ENCODE measurements around the gene CASKIN2.
A peak's percentile ranks its signal among the peaks of the same experiment; 100 is the strongest.

CASKIN2 gene, protein sequence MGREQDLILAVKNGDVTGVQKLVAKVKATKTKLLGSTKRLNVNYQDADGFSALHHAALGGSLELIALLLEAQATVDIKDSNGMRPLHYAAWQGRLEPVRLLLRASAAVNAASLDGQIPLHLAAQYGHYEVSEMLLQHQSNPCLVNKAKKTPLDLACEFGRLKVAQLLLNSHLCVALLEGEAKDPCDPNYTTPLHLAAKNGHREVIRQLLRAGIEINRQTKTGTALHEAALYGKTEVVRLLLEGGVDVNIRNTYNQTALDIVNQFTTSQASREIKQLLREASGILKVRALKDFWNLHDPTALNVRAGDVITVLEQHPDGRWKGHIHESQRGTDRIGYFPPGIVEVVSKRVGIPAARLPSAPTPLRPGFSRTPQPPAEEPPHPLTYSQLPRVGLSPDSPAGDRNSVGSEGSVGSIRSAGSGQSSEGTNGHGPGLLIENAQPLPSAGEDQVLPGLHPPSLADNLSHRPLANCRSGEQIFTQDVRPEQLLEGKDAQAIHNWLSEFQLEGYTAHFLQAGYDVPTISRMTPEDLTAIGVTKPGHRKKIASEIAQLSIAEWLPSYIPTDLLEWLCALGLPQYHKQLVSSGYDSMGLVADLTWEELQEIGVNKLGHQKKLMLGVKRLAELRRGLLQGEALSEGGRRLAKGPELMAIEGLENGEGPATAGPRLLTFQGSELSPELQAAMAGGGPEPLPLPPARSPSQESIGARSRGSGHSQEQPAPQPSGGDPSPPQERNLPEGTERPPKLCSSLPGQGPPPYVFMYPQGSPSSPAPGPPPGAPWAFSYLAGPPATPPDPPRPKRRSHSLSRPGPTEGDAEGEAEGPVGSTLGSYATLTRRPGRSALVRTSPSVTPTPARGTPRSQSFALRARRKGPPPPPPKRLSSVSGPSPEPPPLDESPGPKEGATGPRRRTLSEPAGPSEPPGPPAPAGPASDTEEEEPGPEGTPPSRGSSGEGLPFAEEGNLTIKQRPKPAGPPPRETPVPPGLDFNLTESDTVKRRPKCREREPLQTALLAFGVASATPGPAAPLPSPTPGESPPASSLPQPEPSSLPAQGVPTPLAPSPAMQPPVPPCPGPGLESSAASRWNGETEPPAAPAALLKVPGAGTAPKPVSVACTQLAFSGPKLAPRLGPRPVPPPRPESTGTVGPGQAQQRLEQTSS (N-terminal part only)

DNA sequence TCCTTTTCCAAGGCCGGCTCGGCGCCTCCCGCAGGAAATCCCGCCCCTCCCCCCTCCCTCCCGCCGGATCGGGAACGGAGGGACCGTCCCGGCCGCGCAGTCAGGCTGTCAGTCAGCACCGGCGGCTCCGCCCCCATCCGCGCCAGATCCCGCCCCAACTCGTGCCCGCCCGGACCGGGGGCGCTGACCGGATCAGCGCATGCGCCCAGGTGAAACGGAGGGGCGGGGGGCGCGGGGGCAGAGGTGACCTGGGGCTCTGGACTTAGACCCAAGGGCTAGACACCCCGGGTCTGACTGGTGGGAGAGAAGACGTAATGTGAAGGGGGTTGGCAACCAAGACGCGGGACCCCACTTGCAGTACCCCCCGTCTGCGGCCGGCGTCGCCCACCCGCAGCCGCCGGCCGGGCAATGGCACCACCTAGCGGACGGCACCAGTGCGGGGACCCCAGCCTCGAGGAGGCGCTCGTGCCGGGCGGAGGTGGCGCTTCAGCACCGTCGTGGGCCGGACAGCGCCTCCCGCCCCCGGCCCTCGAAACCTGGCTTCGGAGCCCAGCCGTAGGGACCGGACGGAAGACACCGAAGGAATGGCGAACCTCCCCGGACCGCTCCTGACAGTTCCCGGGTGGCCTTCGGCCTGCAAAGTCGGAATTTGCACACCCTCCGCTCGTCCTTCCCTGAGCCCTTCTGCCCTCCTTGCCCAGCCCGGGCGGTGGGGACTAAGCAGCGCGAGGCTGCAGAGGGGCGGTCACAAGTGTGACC is at the start of gene CASKIN2:
Gene CASKIN2 (minus strand): TSS at position 42 of the 759 bp plus-strand sequence. CDS start 1,733 bp downstream, outside the sequence.
- DNase-seq, result peak; percentile 68

DNA sequence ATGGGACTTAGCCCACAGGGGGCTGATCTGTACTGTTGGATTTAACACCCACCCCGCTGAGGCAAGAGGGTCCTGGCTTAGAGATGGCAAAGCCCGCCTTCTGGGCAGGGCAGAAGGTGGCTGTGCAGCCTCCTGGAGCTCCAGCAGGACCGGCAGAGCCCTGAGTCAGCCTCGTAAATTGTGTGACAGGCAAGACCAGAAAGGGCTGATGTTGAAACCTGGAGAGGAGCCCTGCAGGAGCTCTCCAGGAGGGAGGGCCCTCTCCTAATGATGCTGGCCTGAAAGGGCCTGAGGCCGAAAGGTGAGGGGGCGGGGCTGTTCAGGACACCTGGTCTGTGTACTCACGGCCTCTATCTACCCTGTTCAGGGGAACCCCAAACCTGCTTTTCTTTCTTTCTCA is 49.7 kb upstream of the CASKIN2 start:
- no peak for DNase-seq

DNA sequence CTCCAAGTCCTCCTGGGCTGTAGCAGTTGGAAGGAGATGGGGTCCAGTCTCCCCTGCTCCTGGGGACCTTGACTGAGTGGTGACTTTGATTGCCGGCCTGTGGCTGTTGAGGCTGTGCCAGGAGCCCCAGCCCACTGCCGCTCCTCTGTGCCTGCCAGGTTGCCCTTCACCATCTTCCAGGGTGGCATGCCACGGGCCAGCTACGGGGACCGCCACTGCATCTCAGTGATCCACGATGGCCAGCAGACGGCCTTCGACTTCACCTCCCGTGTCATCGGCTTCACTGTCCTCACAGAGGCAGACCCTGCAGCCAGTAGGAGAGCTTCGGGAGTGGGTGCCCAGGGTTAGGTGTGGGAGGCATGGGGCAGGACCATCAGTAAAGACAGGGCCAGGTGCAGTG is 48.9 kb upstream of the CASKIN2 start:
- DNase-seq, result no peak

DNA sequence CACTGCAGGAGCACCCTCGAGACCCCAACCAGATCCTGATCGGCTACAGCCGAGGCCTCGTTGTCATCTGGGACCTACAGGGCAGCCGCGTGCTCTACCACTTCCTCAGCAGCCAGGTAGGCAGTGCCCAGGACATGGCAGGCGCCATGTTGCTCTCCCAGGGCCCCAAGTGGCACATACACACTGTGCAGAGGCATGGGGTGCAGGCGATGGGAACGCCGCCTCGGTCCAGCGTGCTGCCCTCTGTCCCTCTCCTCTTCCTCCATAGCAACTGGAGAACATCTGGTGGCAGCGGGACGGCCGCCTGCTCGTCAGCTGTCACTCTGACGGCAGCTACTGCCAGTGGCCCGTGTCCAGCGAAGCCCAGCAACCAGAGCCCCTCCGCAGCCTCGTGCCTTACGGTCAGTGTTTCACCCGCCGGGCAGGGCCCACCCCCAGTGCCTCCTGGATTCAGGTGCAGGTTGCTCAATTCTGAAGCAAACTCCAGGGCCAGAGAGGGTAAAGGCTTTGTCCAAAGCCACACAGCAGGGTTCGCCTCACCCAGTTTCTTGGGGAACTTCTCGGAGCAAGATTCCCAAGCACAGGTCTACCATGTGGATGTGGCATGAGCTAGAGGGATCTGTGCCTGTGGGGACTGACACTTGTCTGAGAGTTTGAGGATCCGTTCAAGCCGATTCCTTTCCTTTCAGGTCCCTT is 47.9 kb upstream of the CASKIN2 start:
- no peak for DNase-seq

DNA sequence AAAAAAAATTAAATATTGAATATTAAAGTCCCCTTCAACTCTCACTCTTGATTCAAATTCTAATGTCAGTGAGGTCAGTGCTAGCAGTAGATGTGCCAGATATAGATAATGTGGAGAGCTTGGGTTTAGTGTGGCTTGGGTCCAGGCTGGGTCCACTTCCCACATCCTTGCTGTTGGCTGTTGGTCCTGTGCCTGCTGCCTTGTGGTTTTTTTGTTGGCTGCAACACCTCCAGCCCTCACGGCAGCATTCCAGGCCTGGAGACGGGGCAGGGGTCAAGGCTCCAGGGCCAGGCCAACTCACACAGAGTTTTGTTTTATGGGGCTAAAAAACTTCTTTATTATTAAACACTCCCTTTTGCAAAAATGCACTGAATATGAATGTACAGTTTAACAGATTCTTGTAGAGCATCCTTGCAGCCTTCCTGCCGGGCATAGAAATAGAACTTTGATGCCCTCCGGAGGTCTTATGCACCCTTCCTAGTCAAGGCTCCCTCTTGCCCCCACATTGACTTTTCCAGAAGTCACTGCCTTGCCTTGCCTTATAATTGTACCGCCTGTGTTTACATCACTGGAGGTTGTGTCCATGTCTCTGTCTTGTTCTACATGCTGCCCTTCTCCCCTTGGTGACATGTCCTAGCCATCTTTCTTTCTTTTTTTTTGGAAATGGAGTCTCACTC is 46.7 kb upstream of the CASKIN2 start:
- no peak for DNase-seq

DNA sequence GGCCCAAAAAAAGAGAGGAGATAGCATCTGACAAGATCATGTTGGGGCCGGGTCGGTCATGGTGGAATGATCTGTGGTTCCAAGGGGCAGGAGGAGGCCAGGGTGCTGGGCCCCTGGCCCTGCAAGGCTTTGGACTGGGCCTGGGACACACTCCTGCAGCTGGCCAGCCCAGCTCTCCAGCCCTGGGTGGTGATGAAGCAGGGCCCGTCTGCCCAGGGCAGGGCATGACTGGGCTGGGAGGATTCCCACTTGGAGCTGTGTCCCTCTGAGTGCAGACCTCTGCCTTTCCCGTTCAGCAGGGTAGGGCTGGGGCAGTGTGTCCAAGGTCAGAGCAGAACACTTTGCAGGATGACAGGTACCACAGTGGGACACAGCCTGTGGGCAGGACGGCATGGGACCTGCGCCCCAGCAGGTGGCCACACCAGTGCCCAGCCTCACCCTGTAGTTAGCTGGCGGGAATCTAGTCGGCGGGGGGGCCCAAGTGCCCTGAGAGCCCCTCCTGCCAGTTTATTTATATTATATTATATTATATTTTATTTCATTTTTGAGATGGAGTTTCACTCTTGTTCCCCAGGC is 44.7 kb upstream of the CASKIN2 start:
- no peak for DNase-seq

DNA sequence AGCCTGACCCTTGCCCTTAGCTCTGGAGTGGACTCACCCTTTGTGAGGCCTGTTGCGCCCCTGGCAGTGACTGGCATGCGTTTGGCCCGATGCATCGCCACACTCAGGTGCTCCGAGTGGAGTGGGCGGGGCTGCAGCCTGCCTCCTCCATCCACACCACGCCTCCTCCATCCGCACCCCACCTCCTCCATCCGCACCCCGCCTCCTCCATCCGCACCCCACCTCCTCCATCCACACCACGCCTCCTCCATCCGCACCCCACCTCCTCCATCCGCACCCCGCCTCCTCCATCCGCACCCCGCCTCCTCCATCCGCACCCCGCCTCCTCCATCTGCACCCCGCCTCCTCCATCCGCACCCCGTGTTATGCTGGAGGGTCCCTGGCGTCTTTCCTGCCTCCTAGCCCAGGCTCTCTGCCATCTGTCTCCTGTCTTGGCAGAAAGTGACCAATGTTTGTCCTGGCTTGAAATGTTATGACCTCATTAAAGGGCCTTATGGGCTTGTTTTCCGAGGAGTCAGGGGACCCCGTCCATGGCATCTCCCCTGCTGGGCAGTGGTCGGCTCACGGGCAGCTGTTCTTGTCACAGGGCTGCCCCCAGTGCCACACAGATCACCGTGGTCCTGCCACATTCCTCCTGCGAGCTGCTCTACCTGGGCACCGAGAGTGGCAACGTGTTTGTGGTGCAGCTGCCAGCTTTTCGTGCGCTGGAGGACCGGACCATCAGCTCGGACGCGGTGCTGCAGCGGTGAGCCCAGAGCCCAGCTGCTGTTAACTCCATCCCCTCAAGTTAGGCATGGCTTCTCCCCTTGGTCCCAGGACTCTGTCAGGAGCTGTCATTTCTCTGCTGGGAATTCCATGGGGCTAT is 43.6 kb upstream of the CASKIN2 start:
- DNase-seq, result no peak

DNA sequence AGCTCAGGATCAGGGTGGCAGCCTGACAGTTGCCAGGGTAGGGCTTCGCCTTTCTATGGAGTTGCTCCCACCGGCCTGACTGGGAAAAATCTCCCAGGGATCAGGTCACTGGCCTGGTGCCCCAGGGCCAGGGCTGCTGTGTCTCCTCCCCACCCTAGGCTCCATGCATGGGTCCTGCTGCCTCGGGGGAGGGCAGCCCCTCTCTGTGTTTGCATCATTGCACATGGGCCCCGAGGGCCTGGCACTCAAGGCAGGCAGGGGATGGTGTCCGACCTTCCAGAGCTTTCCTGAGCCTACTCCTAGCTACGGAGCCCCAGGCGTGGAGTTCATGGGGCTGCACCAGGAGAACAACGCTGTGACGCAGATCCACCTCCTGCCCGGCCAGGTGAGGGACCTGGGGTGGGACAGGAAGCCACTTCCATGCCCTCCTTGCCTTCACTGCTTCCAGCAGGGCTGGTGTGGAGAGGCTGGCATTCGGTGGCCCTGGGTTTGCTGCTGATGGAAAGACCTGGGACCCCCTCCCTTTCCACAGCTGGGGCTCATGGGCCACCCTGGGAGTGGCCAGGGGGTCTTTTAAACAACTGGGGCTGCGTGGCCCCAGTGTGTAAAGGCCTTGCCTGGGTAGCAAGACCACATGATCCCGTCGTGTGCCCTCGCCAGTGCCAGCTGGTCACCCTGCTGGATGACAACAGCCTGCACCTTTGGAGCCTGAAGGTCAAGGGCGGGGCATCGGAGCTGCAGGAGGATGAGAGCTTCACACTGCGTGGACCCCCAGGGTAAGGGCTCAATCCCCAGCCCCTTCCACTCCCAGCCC is 42.7 kb upstream of the CASKIN2 start:
- DNase-seq, result no peak

DNA sequence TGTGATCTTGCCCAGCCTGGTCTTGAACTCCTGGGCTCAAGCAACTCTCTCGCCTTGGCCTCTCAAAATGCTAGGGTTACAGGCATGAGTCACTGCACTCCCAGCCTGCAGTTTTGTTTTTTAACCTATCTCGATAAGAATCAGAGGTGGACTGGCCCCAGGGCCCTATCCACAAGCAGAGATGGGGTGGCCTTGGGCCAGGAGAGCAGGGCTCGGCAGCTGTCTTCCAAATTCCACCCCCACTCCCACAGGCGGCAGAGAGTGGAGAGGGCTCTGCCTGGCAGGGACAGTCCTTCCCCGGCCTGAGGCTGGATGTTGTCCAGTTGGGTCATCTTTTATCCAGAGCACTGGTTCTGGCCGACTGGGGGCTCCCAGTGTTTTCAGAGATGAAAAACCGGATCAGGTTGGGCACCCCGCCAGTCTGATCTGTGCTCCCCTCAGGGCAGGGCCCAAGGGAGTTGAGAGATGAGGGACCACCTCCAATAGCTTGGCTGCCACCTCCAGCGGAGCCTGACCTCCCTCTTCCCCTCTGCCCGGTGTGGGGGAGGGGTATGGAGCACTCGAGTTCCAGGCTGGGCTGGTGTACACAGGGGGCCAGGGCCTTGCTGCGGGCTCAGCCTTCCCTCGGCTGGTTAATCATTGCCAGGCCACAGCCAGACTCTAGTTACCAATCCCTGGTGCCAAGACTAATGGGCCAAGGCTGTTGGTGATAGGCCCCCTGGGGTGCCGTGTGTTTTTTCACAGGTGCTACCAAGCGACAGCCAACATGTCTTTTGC is 41.9 kb upstream of the CASKIN2 start:
- DNase-seq, result no peak

DNA sequence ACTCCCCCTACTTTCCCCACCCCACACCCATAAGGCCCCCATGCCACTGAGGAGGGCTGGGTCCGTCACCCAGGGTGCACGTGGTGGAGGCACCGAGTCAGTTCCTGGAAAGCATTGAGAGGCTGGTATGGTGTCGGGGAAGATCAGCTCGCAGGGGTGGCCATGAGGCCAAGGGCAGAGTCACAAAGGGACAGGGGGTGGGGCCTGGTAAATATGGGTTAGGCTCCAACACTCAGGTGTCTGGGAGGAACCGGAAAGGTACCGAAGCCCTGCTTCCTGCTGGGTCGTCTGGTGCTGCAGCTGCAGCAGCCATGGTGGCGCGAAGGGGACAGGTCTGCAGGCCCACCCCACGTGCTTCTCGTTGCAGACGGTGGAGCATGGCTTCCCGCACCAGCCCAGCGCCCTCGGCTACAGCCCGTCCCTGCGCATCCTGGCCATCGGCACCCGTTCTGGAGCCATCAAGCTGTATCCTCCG is 40.4 kb upstream of the CASKIN2 start:
- DNase-seq, result no peak

DNA sequence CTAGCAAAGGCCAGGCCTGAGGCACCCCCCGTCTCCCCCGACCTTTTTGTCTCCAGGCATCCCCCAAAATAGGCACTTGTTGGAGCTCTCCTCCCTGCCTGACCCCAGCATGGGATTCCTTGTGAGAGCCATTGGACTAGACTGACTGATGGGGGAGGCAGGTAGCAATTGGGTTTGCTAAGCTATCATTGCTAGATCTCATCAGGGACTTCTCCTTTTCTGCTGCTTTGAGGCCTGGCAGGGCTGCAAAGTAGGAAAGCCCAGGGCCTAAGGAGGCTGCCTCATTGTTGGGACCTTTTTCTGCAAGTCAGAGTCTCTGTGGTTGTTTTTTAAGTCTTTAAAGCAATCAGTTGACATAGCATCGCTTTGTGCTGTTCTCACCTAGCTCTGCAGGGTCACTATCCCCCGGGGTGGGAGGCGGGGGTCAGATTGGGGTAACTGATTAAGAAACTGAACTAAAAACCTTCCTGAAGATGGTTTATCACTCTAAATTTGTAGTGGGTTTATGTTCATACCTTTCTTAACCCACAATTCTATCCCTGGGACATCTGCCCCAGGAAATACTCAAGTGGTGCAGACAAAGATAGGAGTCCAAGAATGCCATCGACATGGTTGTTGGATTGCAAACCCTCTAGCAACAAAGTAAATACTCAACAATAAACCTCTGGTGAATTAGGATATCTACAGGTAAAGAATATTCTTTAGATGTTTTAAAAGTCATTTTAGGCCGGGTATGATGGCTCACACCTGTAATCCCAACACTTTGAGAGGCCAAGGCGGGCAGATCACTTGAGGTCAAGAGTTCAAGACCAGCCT is 38.2 kb upstream of the CASKIN2 start:
- no peak for DNase-seq

DNA sequence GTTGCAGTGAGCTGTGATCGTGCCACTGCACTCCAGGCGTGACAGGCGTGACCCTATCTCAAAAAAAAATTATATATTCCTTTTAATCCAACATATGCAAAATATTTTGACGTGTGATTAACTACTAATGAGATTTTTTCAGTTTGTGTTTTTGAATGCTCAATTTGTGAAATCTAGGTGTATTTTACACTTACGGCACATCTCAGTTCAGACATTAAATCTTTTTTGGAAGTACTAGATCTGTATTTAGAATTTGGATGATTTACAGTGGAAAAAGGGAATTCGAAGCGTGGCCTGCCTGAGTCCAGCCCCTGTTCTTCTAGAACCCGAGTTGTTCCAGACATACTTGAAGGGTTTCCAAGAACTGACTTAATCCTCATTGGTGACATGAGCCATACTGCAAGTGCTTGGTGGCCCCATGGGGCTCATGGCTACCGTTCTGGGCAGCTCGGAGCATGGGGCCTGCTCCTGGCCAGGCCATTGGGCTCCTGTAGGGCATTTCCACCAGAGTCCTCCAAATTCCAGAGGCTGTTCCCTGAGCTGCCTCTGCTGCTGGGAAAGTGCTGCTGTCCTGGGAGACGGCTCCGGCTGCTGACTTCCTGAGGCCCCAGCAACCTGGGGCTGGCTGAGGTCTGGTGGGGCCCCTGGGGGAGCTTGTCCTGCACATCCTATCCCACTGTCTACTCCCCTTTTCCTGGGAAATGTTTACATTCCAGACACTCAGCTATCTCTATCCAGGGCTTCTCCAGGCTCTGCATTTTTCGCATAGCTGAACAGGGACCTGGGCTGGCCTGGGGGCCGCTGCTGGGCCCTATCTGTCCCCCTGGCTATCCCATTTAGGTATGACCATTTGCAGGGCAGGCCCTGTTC is 37.3 kb upstream of the CASKIN2 start:
- no peak for DNase-seq

DNA sequence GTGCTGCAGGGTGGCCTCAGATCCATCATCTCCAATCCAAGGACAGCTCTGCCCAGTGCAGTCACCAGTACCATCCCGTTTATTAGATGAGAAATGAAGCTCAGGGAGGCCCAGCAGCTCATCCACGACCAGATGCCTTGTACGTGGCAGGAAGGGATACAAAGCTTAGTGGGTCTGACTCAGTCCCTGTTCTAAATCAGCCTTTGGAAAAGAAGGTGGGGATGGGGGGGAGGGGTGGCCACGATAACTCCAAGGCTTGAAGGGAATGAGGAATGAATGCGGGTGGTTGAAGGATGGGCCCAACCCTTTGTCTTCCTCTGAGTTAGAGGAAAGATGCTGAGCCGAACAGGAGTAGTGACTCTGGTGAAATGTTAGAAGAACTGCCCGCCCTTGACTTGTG is 35.9 kb upstream of the CASKIN2 start:
- no peak for DNase-seq

DNA sequence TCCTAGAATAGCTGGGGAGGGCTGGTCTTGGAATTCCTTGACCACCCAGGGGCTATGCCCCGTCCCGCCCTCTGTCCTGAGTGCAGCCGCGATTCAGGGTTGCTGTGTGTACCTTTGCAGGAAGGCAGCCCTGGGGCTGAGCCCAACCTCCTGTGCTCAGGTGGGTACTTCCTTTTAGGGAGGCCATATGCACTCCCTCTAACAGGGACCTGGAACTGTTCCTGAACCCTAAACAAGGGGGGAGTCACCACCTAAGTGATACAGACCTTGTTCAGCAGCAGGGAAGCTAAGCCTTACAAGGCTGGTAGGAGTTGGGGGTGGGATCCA is 34.8 kb upstream of the CASKIN2 start:
- DNase-seq, result no peak

DNA sequence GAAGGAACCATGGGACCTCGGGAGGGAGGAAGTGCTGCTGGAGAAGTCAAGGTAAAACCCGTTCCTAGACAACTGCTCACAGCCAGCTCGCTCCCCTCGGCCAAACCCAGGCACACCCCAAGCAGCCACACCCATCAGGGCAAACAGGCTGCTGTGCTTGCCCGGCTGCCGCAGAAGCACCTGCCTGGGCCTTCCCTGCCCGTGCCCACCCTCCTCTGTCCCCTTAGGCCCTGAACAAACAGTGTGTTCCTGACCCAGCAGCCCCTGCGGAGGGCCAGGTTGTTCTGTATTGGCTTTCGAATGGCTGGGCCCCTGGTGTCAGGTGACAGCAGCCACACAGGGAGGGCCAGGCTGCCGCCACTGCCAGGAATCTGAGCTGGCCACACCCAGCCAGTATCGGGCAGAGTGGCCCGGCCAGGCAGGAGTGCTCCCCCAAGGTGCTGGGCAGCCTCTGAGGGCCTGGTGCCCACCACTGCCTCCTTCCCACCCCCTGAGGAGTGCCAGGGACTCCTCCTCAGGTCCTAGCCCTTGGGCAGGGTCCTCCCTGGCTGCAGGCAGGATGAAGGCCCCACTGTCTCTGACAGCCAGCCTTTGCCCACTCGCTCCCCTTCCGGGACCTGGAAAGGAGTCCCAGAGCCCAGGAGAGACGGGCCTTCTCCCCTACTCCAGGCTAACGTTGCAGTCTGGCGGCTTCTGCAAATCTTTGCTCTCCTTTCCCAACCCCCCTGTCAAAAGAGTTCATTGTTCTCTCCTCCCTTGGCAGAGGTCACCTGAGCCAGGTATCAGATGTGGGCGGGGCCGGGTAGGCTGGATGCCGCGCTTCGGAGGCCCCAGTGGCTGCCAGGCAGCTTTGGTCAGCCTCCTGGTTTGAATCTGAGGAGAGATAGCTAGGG is 34.2 kb upstream of the CASKIN2 start:
- DNase-seq, result peak; percentile 48

Measured in NCI-H1048 (cell line).